ENCODE results near the gene STEAP3.

STEAP3 gene

DNA sequence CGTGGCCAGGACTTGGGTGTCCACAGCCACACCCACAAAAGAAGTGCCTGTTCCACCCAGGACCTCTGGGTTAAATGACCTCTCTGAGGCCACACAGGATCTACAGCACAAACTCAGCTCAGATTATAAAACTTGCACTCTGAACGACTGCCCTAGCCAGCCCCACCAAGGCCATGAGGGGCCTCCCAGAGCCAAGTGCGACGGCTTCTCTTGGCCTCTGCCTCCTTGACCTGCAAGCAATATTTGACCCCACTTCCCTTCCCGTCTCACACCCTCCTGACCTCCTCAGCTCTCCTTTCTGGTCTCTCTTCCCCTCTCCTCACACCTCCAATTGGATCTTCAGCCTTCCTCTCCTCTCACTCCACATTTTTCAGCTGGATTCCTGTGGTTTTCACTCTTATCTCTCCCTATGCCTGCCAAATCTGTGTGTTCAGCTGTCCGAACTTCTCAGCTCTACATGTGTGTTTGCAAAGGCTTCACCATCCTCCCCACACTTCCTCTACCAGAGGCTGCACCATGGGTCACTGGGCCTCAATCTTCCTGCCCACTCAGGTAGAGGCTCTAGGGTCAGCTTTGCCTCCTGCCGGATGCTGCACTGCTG, 25.3 kb upstream of the STEAP3 start:
- no peak for DNase-seq

DNA sequence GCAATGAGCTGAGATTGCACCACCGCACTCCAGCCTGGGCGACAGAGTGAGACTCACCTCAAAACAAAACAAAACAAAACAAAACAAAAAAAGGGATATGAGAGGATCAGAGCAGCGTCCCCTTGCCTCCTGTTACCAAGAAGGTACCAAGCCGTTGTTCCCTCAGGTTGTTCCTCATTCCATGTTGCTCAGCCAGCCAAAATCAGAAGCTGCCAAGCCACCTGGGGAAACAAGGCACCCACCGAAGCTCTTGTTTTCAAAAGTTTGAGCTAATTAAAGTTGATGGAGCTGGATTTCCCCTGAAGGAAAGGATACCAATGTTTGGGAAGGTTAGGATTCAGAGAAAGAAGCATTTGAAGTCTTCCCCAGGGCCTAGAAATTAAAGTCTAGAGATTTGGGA, 21.8 kb upstream of the STEAP3 start:
- DNase-seq, result no peak

DNA sequence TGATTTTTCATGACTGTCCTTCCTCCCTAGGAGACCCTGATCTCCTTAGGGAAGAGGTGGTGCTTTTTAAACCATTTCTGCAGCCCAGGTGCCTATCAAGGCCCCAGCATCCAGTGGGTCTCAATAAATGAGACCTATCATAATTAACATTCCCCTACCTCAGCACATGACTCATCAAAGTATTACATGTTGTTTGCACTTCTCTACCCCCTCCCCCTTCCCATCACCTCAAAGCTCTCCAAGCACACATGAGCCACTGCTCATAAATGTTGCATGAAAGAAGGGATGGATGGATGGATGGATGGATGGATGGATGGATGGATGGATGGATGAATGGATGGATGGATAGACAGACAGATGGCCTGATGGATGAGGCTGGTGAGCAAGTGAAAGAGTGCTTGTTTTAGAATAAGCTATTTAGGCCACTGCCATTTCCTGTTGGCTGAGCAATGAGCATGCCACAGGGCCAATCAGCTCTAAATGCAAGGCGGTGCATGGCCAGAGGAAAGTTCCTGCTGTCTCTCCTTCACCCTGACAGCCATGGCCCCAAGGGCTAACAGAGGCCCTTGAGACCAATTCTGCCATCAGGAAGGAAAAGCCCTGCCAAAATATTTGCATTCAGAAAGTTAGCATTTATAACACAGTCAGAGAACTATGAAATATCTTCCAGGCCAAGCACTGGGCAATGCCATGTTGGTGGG, 20.9 kb upstream of the STEAP3 start:
- DNase-seq, result no peak

DNA sequence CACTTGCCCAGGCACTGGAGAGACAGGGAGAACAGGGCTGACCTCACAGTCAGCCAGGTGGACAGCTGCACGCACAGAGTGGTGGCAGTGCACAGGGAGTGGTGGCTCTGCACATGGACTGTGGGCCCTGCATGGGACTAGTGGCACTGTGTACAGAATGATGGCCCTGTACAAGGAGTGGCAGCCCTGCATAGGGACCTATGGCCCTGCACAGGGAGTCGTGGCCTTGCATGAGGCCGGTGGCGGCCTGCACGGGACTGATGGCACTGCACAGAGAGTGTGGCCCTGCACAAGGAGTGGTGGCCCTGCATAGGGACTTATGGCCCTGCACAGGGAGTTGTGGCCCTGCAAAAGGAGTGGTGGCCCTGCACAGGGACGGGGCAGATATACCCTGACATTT, 19.1 kb upstream of the STEAP3 start:
- no peak for DNase-seq

DNA sequence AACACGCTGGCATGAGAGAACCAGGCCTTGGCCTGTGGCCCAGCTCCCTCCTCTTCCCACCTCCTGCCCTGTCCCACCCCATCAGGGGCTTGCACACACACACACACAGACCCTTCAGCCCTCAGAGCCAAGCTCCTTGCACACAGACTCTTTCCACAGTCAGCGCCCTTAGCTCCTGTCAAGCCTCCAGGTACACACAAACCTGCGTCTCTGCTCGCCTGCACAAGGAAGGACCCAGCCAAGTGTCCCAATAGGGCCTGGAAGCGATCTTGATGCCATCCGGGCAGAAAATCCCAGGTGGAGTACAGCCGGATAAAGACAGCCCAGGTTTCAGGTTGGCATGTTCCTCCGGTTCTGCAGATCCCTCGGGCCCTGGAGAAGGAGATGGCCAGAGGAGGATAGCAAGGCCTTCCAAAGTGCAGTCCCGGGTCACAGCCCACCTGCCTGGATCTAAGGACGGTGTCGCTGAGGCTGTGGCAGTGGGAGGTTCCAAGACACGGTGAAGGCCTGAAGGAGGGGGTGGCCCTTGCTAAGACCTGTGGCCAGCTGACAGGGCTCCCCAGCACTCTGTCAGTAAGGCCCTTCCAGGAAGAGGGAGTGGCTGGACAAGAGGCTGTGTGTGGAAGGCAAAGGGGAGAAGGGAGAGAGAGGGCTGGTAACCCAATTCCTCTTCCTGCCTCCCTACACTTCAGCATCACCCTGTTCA, 18.5 kb upstream of the STEAP3 start:
- no peak for DNase-seq

DNA sequence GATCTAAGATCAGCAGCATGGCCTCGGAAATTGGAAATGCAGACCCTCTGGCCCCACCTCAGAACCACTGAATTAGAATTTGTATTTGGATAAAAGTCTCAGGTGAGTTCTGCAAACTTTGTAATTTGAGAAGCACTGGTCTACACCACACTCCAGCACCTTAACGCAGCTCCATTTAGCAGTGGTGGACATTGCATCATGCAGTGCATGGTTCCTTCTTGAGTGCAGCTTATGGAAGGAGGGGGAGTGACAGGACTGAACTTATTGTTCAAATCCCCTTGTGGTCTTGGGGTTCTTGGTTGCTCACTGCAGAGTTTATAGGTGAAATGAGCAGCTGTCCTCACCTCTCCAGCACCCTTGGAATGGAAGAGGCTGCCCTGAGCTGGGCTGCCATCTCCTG, 17.4 kb upstream of the STEAP3 start:
- DNase-seq, result no peak

DNA sequence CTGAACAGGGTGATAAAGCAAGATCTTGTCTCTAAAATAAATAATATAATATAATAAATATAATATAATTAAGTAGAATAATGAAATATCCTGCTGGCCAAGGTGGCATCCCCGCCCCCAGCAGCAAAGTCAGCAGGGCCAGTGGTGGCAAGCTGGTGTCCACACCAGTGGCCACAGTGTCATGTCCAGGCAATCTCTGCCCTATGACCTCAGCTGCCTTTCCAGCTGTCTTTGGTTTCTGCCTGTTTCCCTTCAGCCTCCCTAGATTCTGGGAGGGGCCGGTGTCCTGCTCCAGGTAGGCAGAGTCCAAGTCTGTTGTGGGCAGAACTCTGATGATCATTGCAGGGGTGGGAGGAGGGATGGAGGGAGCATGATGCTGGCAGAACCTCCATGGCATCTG, 16.2 kb upstream of the STEAP3 start:
- DNase-seq, result no peak

DNA sequence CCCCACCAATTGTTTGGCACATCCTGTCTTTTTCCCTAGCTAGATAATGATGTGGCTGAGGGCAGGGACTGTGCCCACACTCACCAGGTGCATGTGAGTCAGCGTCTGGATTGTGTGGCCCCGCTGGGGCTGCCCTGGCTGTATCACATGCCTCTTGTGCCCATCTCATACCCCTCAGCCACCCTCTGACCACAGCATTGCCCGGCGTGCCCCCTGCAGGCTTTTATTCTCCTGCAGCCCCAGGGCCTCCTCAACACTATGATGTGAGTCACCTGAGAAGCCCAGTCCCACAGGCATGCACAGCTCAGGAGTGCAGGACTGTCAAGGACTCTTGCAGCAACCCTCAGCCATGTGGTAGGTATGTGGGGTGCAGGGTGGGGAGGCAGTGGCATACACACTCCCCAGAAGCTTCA, 14.8 kb upstream of the STEAP3 start:
- no peak for DNase-seq

DNA sequence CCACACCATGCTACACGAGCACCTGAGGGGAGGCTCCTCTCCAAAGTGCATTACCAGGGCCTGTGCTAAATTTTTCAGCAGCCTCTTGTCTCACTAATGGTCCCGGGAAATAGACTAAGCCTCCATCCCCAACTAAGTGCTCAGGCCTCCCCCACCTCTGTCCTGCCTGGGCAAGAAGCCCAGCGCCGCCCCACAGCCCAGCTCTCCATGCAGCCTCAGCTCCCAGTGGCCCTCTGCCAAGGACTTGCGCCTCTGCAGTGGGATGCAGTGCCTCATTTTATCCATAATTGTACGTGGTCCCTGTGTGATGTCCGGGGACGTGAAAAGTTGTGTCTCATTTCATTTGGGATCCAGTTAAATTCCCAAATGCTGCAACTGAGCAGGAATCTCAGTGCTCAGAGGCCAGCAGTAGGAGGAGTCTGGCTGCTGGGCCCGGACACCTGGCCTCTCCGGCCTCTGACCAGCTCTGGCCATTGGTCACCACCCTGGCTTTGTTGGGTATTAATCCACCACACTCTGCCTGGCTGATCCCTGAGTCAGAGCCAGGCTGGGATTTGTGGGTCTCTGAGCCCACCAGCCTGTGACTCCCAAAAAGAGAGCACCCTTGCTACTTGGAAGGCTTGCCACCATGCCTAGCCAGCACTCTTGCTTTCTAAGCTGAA, 11.4 kb upstream of the STEAP3 start:
- DNase-seq, result no peak

DNA sequence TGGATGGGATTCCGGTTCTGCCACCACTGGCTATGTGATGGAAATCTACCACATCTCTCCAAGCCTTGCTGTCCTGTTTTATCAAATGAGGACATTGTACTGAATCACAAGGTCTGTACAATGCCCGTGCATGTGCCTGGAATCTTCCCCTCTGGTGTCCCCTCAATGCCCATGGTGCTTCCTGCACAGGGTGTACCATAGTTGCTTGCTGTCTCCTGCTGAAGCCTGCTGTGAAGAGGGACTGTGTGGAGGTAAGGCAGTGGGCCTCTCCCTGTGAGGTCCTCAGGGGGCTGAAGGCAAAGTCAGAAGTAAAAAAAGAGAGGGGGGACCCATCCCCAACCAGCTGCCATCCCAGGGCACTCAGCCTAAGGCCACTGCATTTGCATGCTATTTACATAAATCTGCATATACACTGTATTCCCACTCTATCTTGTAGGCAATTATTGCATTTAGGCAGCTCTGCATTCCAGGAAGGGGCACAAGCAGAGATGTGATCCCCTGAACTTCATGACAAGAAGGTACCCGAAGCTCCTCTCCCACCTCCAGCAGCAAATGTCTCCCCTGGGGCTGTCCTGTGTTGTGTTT, 9.1 kb upstream of the STEAP3 start:
- no peak for DNase-seq

DNA sequence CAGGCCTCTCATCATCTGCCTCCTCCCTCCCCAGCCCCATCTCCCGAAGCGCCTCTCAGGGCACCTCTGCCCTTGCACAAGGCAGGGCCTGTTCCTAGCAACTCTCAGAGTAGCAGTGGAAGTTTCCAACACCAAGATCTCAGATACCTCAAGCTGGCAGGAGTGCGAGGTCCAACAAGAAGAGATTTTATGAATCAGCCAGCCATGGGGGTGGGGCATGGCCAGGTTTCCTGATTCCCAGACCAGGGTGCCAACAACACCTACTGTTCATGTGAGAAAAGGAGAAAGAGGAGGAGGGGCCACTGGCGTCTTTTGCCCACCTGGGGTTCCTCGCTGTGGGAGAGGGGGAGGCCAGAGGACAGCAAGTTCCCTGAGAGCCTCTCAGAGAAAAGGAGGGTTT, 6.6 kb upstream of the STEAP3 start:
- no peak for DNase-seq

DNA sequence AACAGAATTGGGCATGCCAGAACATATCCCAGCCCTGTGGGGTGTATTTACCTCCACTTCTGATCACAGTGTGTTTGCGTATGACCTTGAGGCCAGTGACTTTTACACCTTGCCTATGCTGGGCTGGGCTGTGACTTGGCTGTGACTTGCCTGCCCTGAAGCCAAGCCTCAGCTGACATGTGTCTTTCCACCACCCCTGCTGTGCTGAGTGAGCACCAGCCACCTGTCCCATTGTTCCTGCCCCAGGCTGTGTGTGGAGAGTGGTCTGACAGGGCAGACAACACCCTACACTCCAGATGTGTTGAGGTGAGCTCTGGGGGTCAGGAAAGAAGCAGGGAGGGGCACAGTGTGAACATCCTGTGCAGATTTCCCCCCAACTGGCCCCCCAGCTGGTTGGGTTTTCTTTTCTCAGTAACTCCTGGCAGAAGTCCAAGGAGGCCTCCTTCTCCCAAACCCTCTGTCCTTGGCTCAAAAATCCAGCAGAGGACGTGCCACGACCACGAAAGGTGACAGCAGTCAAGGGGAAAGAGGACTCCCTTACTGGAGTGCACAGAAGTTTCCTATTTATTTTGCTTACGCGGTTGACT, 5.1 kb upstream of the STEAP3 start:
- no peak for DNase-seq

DNA sequence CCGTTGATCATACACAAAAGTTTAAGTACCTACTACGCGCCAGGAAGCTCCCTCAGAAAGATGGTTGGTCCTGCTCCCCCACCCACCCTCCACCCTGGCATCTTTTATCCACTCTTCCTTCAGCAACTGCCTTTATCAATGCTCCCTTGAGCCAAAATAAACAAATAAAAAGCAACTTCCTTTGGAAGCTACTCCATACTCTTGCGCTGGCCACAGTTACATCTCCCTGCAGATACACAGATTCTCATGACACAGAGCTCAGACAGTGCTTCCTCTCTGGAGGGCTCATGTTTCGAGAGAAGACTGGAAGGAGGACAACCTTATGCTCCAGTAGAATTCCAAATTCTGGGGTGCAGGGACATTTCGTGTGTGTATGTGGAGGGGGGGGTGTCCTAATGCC, 3.8 kb upstream of the STEAP3 start:
- DNase-seq, result no peak

DNA sequence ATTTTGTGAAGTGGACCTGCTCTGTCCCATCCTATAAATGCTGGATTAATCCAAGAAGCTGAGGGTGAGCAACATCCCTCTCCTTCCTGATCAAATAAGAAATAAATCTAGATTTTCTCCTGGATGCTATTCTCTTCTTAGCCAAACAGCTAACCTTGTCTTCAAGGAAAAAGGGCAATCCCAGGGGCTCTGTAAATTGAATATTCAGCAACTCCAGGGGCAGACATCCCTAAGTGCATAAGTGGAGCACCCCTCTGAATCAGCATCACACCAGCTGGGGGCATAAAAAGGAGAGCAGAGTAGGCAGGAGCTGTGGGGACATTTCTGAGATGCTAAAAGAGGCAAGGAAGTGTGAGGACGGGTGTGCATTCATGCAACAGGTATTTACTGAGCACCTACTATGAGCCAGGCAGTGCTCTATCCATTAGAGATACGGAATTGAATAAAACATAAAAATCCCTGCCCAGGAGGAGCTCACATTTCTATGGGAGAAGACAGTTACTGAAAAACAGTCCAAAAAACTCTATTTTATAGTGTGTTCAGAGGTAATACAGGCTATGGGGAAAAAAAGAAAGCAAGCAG, 2.8 kb upstream of the STEAP3 start:
- DNase-seq, result no peak

DNA sequence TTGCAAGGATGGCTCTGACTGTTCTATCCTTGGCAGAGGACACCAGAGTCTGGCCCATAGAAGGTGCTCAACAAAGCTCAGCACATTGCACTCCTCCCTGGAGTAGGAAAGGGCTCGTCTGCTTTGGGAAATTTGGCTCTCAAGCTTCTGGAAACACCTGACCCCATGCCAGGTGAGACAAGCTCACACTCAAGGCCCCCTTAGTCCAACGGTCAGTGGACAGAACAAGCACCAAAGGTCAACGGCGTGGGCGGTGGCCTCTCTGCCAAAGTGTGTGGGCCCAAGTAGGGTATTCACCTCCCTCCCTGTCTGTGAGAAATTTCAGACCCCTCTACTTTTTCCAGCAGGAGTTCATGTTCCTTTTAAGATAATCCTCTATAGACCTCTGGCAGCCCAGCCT, 2.0 kb upstream of the STEAP3 start:
- no peak for DNase-seq

DNA sequence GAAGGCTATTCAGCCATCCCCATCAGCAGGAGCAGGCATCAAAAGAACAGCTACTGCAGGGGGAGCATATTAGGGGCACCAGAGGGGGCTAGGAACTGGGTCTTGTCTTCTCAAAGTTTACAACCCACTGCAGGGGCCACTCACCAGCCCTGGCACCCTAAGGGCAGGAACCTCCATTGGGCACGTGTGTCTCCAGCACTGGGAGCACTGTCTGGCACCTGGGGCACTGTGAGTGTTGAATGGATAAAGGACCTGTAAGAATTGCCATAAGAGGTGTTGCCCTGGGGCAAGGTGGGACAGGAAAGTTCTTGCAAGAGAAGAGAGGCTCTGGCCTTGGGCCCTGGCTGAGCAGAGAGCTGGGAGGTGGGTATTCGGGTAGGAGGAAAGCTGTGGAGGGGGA, 1.4 kb upstream of the STEAP3 start:
- no peak for DNase-seq

DNA sequence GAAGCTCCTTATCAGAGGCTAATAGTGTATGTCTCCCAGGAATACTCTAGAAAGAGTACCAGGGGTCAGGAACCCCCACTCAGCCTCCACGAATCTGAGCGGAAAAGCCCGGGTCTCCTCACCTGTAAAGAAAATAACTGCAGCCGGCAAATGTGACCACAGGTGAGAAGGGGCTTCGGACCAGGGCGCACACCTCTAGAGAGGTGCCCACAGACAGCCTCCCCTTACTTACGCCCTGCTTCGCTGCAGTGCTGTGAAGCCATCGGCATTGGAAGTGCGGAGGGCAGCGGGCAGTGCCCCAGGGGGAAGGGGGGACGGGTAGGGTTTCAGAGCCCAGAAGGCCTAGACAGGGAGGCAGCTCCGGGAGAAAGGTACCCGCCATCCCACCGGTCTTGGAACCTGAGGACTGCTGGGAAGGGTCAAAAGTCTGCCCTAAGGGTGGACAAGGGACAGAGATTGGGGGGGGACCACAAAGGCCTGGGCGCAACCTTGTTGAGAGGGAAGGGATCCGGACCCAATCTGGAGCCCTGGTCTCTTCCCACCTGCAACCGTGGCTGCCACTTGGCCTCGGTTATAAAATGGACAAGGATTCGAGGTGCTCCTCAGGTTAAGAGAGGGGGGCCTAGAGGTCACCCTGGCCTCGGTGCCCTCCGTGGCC, 642 bp upstream of the STEAP3 start:
- no peak for DNase-seq

DNA sequence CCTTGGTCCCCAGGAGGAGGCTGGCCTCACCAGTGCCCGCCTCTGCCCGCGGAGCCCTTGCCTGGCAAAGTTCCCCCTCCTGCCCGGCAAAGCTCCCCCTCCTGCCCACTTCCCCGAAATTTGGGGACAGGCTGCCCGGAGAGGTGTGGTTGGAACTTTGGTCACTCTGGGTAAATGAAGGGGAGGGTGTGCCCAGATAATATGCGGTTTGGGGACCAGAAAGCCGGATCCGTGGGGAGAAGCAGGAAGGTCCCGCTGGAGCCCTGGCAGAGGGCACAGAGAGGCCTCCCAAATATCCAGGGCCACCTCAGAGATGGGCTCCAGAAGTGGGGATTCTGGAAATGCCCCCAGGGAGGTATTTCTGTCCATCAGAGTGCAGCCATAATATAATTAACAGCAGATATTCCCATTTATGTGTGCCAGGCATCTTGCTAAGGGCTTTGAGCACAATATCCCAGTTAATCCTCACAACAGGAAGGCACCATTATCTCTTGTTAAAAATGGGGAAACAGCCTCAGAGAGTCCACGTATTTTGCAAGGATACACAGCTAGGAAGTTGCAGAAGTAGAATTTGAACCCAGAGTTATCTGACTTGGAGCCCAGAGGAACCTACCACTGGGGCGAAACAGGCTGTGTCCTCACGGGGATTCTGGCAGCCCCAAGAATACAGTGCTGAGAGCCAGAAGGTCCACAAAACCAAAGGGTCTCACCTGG, 914 bp downstream of the STEAP3 start:
- no peak for DNase-seq

DNA sequence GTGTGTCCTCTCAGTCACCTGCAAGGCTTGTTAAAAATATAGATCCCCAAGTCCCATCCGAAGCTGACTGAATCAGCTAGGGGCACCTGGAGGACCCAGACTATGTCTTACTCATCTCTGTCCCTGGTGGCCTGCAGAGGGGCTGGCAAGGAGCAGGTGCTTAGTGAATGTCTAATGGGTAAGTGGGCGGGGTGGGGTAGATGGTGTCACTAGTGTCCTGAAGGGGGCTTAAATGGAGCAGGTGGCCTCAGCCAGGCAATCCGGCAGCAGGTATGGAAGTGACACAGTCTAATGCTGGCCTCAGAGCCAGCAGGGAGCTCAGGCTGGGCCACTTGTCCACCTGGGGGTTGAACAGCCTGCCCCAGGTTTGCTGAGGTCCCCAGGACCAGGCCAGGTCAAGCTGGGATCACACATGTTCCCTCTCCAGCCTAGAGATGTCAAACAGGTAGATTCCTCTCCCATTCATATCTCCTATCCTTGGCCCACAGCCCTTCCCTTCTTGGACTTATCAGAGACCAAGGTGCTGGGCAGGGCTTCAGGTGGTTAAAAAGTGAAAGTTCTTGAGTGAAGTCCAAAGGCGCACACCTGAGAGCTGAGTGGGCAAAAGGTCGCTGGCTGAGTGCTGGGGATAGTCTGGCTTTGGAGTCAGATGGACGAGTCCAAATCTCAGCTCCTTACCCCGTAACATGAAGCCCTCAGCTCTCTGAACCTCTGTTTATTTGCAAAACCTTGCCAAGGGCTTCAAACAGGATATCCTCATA, 1.7 kb downstream of the STEAP3 start:
- no peak for DNase-seq

DNA sequence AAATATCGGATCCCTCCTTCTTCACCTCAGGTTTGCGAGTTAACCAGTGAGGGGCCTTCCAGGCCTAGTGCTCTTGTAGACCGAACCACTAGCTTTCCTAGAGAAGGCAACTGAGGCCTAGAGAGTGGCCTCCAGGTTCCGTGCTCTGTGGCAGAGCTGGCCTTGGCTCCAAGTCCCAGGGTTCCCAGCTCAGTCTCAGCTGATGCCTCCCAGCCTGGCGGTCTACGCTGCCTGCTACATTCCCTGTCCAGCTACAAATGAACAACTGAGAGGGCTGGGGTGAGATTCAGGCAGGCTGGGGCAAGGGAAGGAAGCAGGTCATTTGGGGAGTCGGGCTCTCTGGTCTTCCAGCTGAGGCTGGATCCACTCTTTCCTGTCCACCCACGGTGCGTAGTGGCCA, 2.3 kb downstream of the STEAP3 start:
- no peak for DNase-seq

DNA sequence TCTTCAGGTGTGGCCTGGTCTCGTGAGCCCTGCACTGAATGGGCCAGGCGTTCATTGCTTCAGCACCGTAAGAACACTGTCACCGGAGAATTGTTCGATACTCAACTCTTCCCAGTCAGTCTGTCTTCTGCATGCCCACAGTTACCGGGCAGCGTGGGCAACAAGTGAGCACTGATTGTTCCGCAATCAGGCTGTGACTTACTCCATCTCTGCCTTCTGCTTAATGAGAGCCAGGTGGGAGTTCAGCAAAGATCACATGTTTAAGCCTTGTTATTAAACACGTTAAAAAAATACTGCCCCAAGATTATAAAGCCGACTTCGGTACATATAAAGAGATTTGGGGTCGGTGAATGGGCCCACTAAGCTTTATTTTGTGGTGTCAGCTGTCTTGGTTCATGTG, 3.7 kb downstream of the STEAP3 start:
- no peak for DNase-seq

Measured in CD4-positive, alpha-beta T cell treated with Interleukin-10 for 1 hour (primary cell).